ENCODE measurements around the gene FAM53B. TPM values are rescaled to one million over a fixed set of nuclear protein-coding genes. Genes with fewer than 3 reads are reported as not detected.

Gene FAM53B
- total RNA-seq, 2 donors from 2014 or later: 19.3 to 22.6 TPM

DNA sequence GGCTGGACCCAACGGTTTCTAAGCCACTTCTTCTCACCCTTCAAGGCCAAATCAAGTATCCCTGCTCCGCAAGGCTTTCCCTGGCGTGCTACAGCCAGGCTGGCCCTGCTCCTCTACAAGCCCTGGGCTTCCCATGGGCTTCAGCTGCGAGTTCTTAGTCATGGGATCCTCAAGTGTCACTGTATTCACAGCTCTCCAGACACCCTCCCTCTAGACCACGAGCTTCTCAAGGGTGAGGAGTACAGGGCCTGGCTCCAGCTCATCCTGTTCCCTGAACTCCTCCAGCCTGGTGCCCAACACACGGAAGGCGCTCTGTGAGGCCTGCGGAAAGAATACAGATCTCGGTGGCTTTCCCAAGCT is 38.8 kb downstream of the FAM53B start:
- H3K27ac Mint-ChIP-seq: no peak overlapping the region
- no peak overlapping the region for H3K4me3 ChIP-seq (ENCODE audit: low read length)
- no peaks in the 10 kb centered on the region for H3K4me1 ChIP-seq (ENCODE audit: control insufficient read depth, insufficient read depth, low read length)
- no peaks in the 10 kb centered on the region for H3K27me3 Mint-ChIP-seq (ENCODE audit: insufficient read depth)
- H3K27me3 ChIP-seq (ENCODE audit: control insufficient read depth, insufficient read depth, low read length, poor library complexity, severe bottlenecking): no peaks in the 10 kb centered on the region
- no peaks in the 10 kb centered on the region for H3K9me3 Mint-ChIP-seq
- H3K36me3 Mint-ChIP-seq (ENCODE audit: low read depth): peaks cover 12% of the 10 kb centered on the region
- H3K27ac ChIP-seq (ENCODE audit: low read depth, low read length): no peak overlapping the region
- H3K36me3 ChIP-seq (ENCODE audit: control insufficient read depth, insufficient read depth, low read length): peaks cover 12% of the 10 kb centered on the region
- H3K9me3 ChIP-seq (ENCODE audit: control insufficient read depth, low read length): no peaks in the 10 kb centered on the region
- WGBS, 2 experiments (ENCODE audit: insufficient coverage in 1 of 2, insufficient read length in 1 of 2): 88 to 91% methylated on average over 8 to 9 of the region's 9 CpGs
- TF ChIP-seq, protein P1, sequence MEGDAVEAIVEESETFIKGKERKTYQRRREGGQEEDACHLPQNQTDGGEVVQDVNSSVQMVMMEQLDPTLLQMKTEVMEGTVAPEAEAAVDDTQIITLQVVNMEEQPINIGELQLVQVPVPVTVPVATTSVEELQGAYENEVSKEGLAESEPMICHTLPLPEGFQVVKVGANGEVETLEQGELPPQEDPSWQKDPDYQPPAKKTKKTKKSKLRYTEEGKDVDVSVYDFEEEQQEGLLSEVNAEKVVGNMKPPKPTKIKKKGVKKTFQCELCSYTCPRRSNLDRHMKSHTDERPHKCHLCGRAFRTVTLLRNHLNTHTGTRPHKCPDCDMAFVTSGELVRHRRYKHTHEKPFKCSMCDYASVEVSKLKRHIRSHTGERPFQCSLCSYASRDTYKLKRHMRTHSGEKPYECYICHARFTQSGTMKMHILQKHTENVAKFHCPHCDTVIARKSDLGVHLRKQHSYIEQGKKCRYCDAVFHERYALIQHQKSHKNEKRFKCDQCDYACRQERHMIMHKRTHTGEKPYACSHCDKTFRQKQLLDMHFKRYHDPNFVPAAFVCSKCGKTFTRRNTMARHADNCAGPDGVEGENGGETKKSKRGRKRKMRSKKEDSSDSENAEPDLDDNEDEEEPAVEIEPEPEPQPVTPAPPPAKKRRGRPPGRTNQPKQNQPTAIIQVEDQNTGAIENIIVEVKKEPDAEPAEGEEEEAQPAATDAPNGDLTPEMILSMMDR (conservative IDR thresholded peaks at IDR 0.05): no peak
- no peak for DNase-seq
- H3K4me3 Mint-ChIP-seq: no peak overlapping the region
- H3K9ac ChIP-seq (ENCODE audit: extremely low read depth, low read length, poor library complexity, severe bottlenecking): no peak overlapping the region
- peaks cover 15% of the 10 kb centered on the region for H3K4me1 Mint-ChIP-seq

GRCh38 chr10:124704428-124705380 is 39.5 kb downstream of the FAM53B start:
- Histone ChIP-seq H3K9ac (ENCODE audit: extremely low read depth, low read length, poor library complexity, severe bottlenecking) (no peak overlapping the region), H3K27ac (ENCODE audit: low read depth, low read length) (no peak overlapping the region), H3K4me1 (ENCODE audit: control insufficient read depth, insufficient read depth, low read length) (no peaks in the 10 kb centered on the region), H3K9me3 (ENCODE audit: control insufficient read depth, low read length) (no peaks in the 10 kb centered on the region), H3K36me3 (ENCODE audit: control insufficient read depth, insufficient read depth, low read length) (peaks cover 12% of the 10 kb centered on the region), H3K4me3 (ENCODE audit: low read length) (no peak overlapping the region), H3K27me3 (ENCODE audit: control insufficient read depth, insufficient read depth, low read length, poor library complexity, severe bottlenecking) (no peaks in the 10 kb centered on the region)
- no peak for DNase-seq
- no peak overlapping the region for H3K4me3 Mint-ChIP-seq
- H3K9me3 Mint-ChIP-seq: no peaks in the 10 kb centered on the region
- TF ChIP-seq, protein P1 (conservative IDR thresholded peaks at IDR 0.05): no peak
- peaks cover 12% of the 10 kb centered on the region for H3K4me1 Mint-ChIP-seq
- H3K36me3 Mint-ChIP-seq (ENCODE audit: low read depth): peaks cover 12% of the 10 kb centered on the region
- H3K27me3 Mint-ChIP-seq (ENCODE audit: insufficient read depth): no peaks in the 10 kb centered on the region
- H3K27ac Mint-ChIP-seq: no peak overlapping the region
- WGBS, 2 experiments (ENCODE audit: insufficient coverage in 1 of 2, insufficient read length in 1 of 2): 95 to 97% methylated on average over 9 to 11 of the region's 11 CpGs

DNA sequence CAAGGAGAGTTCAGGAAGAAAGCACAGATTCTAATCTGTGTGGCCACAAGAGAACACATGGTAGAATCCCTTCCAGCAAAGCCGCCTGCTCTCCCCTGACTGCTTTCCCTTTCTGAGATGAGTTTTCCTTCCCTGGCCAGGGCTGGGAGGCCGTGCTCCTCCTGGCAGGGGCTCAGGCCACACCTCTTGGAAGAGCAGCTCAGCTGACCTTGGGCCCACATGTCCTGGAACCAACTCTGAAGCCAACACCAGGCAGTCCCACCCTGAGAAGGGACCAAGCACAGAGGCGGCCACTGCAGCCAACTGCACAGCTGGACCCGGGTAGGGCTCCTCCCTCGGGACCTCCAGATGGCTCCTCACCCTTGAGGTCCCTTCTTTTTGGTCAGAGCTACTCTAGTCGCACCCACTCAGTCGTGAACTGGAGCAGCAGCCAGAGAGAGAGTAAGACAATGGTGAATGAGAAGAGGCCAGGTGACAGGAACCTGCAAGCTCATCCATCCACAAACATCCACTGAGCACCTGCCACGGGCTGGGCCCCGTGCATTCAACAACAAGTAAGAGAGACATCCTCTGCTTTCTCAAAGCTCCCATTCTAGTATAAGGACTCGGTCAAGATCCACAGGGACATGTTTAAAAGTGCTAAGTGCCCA is 40.3 kb downstream of the FAM53B start:
- H3K27me3 Mint-ChIP-seq (ENCODE audit: insufficient read depth): no peaks in the 10 kb centered on the region

More for the DNA sequence above, 40.3 kb downstream of the FAM53B start:
- Histone ChIP-seq H3K27ac (ENCODE audit: low read depth, low read length) (no peak overlapping the region), H3K27me3 (ENCODE audit: control insufficient read depth, insufficient read depth, low read length, poor library complexity, severe bottlenecking) (no peaks in the 10 kb centered on the region), H3K9me3 (ENCODE audit: control insufficient read depth, low read length) (no peaks in the 10 kb centered on the region), H3K4me1 (ENCODE audit: control insufficient read depth, insufficient read depth, low read length) (no peaks in the 10 kb centered on the region), H3K36me3 (ENCODE audit: control insufficient read depth, insufficient read depth, low read length) (peaks cover 12% of the 10 kb centered on the region), H3K9ac (ENCODE audit: extremely low read depth, low read length, poor library complexity, severe bottlenecking) (no peak overlapping the region), H3K4me3 (ENCODE audit: low read length) (no peak overlapping the region)
- Mint-ChIP-seq H3K27ac (no peak overlapping the region), H3K4me3 (no peak overlapping the region), H3K36me3 (ENCODE audit: low read depth) (peaks cover 12% of the 10 kb centered on the region), H3K9me3 (no peaks in the 10 kb centered on the region), H3K4me1 (peaks cover 8% of the 10 kb centered on the region)
- no peak for DNase-seq
- 91 to 92% methylated on average over 8 to 10 of the region's 10 CpGs for WGBS, 2 experiments (ENCODE audit: insufficient coverage in 1 of 2, insufficient read length in 1 of 2)
- TF ChIP-seq, protein P1 (conservative IDR thresholded peaks at IDR 0.05): no peak
